ENCODE results near the gene HDAC4.

HDAC4 gene

GRCh38 chr2:239015901-239016675, 384.7 kb downstream of the HDAC4 start:
- Histone ChIP-seq H3K9ac (ENCODE audit: low read depth, low read length) (no peak overlapping the region), H3K4me1 (ENCODE audit: insufficient read depth, low read length) (no peaks in the 10 kb centered on the region), H3K36me3 (ENCODE audit: insufficient read depth, low read length) (no peaks in the 10 kb centered on the region), H3K9me3 (ENCODE audit: control insufficient read depth, insufficient read depth, low read length) (no peaks in the 10 kb centered on the region)

DNA sequence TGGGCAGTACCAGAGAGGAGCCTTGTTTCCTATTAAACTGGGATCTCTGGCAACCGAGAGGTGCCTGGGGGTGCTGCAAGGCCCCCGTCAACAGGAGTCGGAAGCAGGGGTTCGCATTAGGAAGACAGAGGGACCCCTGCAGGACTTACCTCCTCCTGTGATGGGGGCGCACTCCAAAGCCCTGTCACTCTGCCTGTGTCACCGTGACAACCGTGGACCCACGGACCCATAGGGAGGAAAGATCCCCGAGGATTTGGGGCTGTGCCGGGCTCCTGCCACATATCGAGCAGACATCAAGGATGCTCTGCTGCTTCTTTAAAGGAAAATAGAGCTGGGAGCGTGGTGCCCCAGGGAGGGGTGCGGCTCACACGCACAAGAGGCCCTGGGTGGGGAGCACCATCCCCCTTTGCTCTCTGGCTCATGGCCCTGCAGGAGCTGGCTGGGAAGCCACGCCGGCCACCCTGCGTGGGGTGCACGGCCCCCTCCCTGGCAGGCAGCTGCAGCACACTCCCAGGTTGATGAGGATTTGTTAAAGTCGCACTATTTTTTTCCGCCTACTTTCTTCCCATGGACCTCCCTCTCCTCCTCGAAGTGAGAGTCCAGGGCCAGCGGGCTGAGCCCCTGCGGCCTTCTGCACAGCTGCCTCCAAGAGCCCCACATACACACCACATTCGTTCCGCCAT, 385.5 kb downstream of the HDAC4 start:
- H3K36me3 ChIP-seq (ENCODE audit: insufficient read depth, low read length), result no peaks in the 10 kb centered on the region
- no peaks in the 10 kb centered on the region for H3K9me3 ChIP-seq (ENCODE audit: control insufficient read depth, insufficient read depth, low read length)
- no peak overlapping the region for H3K9ac ChIP-seq (ENCODE audit: low read depth, low read length)
- no peaks in the 10 kb centered on the region for H3K4me1 ChIP-seq (ENCODE audit: insufficient read depth, low read length)

DNA sequence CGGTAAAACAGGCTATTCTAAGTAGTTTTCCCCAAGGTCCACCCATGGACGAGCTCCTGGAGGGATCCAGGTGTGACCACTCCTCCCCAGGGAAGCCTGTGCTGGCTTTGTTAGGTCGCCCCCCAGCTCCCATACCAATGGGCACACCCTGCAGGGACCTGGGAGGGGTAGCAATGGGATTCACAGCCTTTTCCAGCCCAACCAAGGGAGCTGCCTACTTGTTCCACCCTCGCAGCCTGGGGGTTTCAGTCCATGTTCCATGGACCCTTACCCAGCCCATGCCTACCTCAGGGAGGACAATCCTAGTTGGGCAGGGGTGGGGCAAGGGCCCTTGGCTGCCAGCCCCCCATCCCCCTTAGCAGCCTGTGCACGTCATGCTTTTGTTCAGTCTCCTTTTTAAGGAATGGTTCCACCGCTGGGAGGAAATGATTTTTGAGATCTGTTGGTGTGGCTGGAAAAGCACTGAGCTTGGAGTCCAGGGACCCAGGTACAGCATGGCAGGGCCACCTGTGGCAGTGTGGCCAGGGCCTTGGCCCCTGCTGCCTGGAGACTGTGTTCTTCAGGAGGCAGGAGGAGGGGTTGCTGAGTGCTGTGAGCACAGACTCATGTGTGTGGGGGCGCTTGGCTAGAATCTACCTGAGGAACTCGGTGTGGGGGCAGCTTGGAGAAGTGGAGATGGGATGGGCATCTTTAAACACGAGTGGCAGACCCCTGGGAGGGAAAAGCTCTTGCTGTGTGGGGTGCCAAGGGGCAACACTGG, 386.2 kb downstream of the HDAC4 start:
- H3K36me3 ChIP-seq (ENCODE audit: insufficient read depth, low read length), result no peaks in the 10 kb centered on the region
- H3K9me3 ChIP-seq (ENCODE audit: control insufficient read depth, insufficient read depth, low read length), result no peaks in the 10 kb centered on the region
- H3K9ac ChIP-seq (ENCODE audit: low read depth, low read length), result no peak overlapping the region
- H3K4me1 ChIP-seq (ENCODE audit: insufficient read depth, low read length), result no peaks in the 10 kb centered on the region

DNA sequence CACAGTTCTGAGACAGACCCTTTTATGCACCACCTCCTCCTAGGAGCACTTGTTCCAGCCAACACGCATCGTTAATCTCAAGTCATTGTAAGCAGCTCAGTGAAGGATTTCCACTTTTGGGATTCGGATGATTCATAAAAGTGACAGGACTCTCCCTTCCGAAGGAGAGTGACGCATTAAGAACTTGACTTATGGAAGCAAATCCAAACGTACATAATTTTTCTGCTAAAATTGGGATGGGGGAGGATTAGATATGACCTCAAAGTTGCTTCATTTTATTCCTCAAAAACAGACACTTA, 387.2 kb downstream of the HDAC4 start:
- no peaks in the 10 kb centered on the region for H3K4me1 ChIP-seq (ENCODE audit: insufficient read depth, low read length)
- H3K9ac ChIP-seq (ENCODE audit: low read depth, low read length), result no peak overlapping the region
- H3K36me3 ChIP-seq (ENCODE audit: insufficient read depth, low read length), result no peaks in the 10 kb centered on the region
- no peaks in the 10 kb centered on the region for H3K9me3 ChIP-seq (ENCODE audit: control insufficient read depth, insufficient read depth, low read length)

GRCh38 chr2:239012936-239013677, 387.7 kb downstream of the HDAC4 start:
- H3K9me3 ChIP-seq (ENCODE audit: control insufficient read depth, insufficient read depth, low read length), result no peaks in the 10 kb centered on the region
- H3K9ac ChIP-seq (ENCODE audit: low read depth, low read length), result no peak overlapping the region
- no peaks in the 10 kb centered on the region for H3K4me1 ChIP-seq (ENCODE audit: insufficient read depth, low read length)
- no peaks in the 10 kb centered on the region for H3K36me3 ChIP-seq (ENCODE audit: insufficient read depth, low read length)

GRCh38 chr2:239012228-239012627, 388.6 kb downstream of the HDAC4 start:
- no peaks in the 10 kb centered on the region for H3K9me3 ChIP-seq (ENCODE audit: control insufficient read depth, insufficient read depth, low read length)
- no peaks in the 10 kb centered on the region for H3K36me3 ChIP-seq (ENCODE audit: insufficient read depth, low read length)
- no peaks in the 10 kb centered on the region for H3K4me1 ChIP-seq (ENCODE audit: insufficient read depth, low read length)
- H3K9ac ChIP-seq (ENCODE audit: low read depth, low read length), result no peak overlapping the region

GRCh38 chr2:239009589-239009961, 391.2 kb downstream of the HDAC4 start:
- H3K9ac ChIP-seq (ENCODE audit: low read depth, low read length), result no peak overlapping the region
- H3K4me1 ChIP-seq (ENCODE audit: insufficient read depth, low read length), result no peaks in the 10 kb centered on the region
- H3K36me3 ChIP-seq (ENCODE audit: insufficient read depth, low read length), result no peaks in the 10 kb centered on the region
- H3K9me3 ChIP-seq (ENCODE audit: control insufficient read depth, insufficient read depth, low read length), result no peaks in the 10 kb centered on the region

DNA sequence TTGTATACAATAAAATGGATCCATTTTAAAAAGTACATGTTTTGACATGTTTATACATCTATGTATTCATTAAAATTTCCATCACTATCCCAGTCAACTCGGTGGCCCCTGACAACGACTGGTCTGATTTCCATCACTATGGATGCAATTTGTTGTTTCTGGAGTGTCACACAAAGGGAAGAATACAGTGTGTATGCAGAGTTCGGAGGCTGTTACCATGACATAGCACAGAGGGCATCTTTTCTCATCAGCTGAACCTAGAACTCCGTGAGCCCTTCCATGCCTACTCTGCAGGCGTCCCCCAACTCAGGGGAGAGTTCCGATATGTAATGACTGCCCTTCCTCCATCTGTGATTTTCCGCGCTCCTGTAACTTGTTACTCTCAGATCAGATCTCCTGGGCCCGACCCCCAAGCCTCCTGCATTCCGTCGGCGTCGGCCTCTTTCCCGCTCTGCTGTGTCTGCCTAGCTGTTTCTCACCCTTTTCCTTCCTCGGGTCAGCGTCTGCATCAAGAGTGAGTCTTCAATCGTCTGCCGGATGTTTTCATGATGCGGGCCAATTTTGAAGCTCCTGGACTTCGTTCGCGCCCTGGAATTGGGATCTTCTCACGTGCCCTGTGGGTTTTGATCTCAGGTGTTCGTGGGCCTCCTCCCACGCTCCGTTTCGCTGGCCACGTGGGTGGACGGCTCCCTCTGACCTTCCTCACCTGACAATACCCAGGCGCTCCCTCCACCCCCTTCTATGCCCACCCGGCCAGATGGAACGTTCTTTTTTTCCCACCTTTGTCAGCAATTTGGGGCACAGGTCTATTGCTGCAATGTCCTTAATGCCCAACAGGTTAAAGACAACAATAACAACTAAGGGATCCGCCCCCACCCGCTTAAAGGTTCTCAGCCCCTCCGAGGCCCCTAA, 391.9 kb downstream of the HDAC4 start:
- Histone ChIP-seq H3K4me1 (ENCODE audit: insufficient read depth, low read length) (no peaks in the 10 kb centered on the region), H3K9me3 (ENCODE audit: control insufficient read depth, insufficient read depth, low read length) (no peaks in the 10 kb centered on the region), H3K9ac (ENCODE audit: low read depth, low read length) (no peak overlapping the region), H3K36me3 (ENCODE audit: insufficient read depth, low read length) (no peaks in the 10 kb centered on the region)

- H3K4me1 ChIP-seq (ENCODE audit: insufficient read depth, low read length), result no peaks in the 10 kb centered on the region
- no peak overlapping the region for H3K9ac ChIP-seq (ENCODE audit: low read depth, low read length)
- no peaks in the 10 kb centered on the region for H3K9me3 ChIP-seq (ENCODE audit: control insufficient read depth, insufficient read depth, low read length)
- H3K36me3 ChIP-seq (ENCODE audit: insufficient read depth, low read length), result no peaks in the 10 kb centered on the region
Measured at GRCh38 chr2:239008004-239008403, 392.8 kb downstream of the HDAC4 start.

- H3K9me3 ChIP-seq (ENCODE audit: control insufficient read depth, insufficient read depth, low read length), result no peaks in the 10 kb centered on the region
- H3K4me1 ChIP-seq (ENCODE audit: insufficient read depth, low read length), result no peaks in the 10 kb centered on the region
- no peak overlapping the region for H3K9ac ChIP-seq (ENCODE audit: low read depth, low read length)
- no peaks in the 10 kb centered on the region for H3K36me3 ChIP-seq (ENCODE audit: insufficient read depth, low read length)
Measured at GRCh38 chr2:239006622-239007285, 394.1 kb downstream of the HDAC4 start.

DNA sequence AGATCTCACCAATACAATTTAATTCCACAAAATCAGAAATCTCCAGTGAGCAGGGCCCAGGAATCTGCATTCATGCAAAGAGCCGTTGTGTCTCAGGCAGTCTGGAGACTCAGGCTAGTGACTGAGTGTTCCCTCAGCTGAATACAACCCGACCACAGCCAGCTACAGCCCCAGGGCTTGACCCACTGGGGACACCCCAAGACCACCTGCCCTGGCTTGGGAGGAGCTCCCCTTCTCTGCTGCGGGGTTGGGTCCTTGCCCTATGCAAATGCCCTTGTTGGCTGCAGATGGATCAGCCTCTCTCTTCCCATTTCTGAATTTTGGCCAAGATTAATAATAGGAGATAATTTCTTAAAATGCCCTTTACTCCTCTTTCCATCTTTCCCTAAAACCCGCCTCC, 395.2 kb downstream of the HDAC4 start:
- H3K36me3 ChIP-seq (ENCODE audit: insufficient read depth, low read length), result no peaks in the 10 kb centered on the region
- no peaks in the 10 kb centered on the region for H3K9me3 ChIP-seq (ENCODE audit: control insufficient read depth, insufficient read depth, low read length)
- no peaks in the 10 kb centered on the region for H3K4me1 ChIP-seq (ENCODE audit: insufficient read depth, low read length)
- no peak overlapping the region for H3K9ac ChIP-seq (ENCODE audit: low read depth, low read length)

- no peaks in the 10 kb centered on the region for H3K9me3 ChIP-seq (ENCODE audit: control insufficient read depth, insufficient read depth, low read length)
- no peak overlapping the region for H3K9ac ChIP-seq (ENCODE audit: low read depth, low read length)
- no peaks in the 10 kb centered on the region for H3K36me3 ChIP-seq (ENCODE audit: insufficient read depth, low read length)
Measured at GRCh38 chr2:239004274-239005015, 396.4 kb downstream of the HDAC4 start.

More at GRCh38 chr2:239004274-239005015, 396.4 kb downstream of the HDAC4 start:
- no peaks in the 10 kb centered on the region for H3K4me1 ChIP-seq (ENCODE audit: insufficient read depth, low read length)
